ENCODE measurements around the gene TERT.

TERT gene

GRCh38 chr5:1244255-1244654, 50.6 kb downstream of the TERT start:
- no peak overlapping the region for H3K4me3 ChIP-seq (ENCODE audit: low read depth, low read length)
- TF ChIP-seq, protein P1, sequence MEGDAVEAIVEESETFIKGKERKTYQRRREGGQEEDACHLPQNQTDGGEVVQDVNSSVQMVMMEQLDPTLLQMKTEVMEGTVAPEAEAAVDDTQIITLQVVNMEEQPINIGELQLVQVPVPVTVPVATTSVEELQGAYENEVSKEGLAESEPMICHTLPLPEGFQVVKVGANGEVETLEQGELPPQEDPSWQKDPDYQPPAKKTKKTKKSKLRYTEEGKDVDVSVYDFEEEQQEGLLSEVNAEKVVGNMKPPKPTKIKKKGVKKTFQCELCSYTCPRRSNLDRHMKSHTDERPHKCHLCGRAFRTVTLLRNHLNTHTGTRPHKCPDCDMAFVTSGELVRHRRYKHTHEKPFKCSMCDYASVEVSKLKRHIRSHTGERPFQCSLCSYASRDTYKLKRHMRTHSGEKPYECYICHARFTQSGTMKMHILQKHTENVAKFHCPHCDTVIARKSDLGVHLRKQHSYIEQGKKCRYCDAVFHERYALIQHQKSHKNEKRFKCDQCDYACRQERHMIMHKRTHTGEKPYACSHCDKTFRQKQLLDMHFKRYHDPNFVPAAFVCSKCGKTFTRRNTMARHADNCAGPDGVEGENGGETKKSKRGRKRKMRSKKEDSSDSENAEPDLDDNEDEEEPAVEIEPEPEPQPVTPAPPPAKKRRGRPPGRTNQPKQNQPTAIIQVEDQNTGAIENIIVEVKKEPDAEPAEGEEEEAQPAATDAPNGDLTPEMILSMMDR (IDR thresholded peaks at IDR 0.05; ENCODE audit: low read depth, low read length): no peak

DNA sequence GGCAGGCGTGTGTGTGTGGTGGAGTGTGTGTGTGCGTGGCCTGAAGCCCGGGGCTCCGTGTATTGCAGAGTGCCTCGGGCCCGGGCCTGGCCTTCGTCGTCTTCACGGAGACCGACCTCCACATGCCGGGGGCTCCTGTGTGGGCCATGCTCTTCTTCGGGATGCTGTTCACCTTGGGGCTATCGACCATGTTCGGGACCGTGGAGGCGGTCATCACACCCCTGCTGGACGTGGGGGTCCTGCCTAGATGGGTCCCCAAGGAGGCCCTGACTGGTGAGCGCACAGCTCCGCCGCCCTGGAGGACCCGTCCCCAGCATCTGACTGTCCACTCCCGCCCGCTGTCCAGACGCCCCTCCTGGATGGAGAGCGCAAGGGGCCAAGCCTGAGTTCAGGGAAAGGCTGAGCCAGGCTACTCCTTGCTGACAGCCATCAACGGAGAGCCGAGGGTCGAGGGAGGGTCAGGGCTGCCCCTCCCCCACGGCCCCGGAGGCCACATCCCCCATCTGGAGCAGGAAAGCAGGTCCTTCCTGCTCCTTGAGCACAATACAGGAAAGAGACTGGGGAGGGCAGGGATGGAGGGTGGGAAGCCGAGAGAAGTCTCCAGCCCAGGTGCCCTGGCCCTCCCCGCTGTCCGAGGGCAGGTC, 51.3 kb downstream of the TERT start:
- TF ChIP-seq, protein P1 (IDR thresholded peaks at IDR 0.05; ENCODE audit: low read depth, low read length): no peak
- H3K4me3 ChIP-seq (ENCODE audit: low read depth, low read length): no peak overlapping the region

GRCh38 chr5:1242733-1243486, 52.0 kb downstream of the TERT start:
- TF ChIP-seq, protein P1 (IDR thresholded peaks at IDR 0.05; ENCODE audit: low read depth, low read length): no peak
- H3K4me3 ChIP-seq (ENCODE audit: low read depth, low read length): no peak overlapping the region

- no peak overlapping the region for H3K4me3 ChIP-seq (ENCODE audit: low read depth, low read length)
- TF ChIP-seq, protein P1 (IDR thresholded peaks at IDR 0.05; ENCODE audit: low read depth, low read length): no peak
Measured at GRCh38 chr5:1241509-1242080, 53.3 kb downstream of the TERT start.

DNA sequence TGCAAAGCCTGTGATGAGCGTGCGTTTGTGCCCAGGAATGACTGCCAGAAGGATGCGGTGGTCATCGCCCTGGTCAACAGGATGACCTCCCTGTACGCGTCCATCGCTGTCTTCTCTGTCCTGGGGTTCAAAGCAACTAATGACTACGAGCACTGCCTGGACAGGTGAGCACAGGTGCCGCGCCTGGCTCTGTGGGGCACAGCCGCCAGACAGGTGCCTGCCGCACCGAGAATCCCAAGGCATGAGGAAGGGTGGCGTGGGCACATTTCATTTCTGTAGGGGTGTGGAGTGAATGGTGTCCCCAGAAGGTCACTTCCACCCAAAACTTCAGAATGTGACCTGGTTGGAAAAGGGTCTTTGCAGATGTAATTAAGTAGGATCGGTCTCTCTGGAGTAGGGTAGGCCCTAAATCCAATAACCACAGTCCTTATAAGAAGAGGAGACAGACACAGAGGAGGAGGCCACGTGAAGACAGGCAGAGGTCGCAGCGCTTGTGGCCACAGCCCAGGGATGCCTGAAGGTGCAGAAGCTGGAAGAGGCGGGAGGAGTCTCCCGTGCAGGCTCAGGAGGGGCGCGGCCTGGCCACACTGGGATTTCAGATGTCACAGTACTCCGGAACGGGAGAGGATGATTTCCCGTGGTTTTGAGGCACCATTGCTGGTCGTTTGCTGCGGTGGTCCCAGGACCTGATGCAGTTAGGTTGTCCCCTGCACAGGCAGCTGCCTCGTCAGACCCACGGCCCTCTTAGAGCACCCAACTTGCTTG, 54.2 kb downstream of the TERT start:
- no peak overlapping the region for H3K4me3 ChIP-seq (ENCODE audit: low read depth, low read length)
- TF ChIP-seq, protein P1 (IDR thresholded peaks at IDR 0.05; ENCODE audit: low read depth, low read length): no peak

DNA sequence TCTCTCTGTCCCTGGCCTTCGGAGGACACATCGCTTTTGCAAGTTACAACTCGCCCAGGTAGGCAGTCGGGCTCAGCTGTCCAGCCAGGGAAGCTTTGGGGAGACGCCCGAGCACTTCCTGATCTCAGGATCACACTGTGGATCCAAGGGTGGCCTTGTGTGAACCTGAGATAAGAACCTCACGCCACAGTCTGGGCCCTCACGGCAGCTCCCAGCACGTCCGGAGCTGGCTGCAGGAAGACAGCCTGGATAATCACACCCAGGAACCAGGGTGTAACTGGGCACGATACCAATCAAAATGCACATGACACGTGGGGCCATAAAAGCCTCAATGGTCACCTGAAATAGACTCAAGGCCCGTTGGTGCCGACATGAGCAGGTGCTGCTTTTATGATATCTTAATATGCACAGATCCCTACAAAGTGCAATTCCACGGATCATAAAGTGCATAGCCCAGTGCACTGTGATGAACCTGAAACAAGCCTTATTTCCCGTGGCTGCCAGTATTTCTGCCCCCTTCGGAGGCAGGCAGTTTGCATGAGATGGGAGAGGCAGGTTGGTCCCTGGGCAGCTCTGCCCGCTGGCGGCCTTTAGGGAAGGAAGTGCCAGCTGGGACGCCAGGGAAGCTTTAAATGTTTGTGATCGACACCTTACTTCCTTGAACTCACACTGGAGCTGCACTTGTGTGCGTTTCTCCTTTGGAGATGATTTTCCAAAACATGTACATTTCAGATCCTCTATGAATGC, 55.2 kb downstream of the TERT start:
- no peak overlapping the region for H3K4me3 ChIP-seq (ENCODE audit: low read depth, low read length)
- TF ChIP-seq, protein P1 (IDR thresholded peaks at IDR 0.05; ENCODE audit: low read depth, low read length): no peak
